Osteoblast (primary cell): Measurements from ENCODE around the gene PTPRD. TPM values are rescaled to one million over a fixed set of nuclear protein-coding genes. Genes with fewer than 3 reads are reported as not detected.

ENCODE experiments used
- DNase-seq: peaks from one replicate; pipeline ENCODE4 v3.0.0; 2011; ENCODE audit warnings: low spot score, mixed read lengths; ENCODE audit not compliant: insufficient read length; ENCODE audit errors: missing footprints
- H2AFZ ChIP-seq: 2 replicates; pipeline ENCODE4 v1.6.0; 2011; ENCODE audit warnings: mild to moderate bottlenecking, low read length
- H3K27ac ChIP-seq: 2 replicates; pipeline ENCODE4 v1.5.1; 2011; ENCODE audit warnings: mild to moderate bottlenecking, low read depth, low read length, moderate library complexity
- H3K27me3 ChIP-seq: 2 replicates; pipeline ENCODE4 v1.6.0; 2012; ENCODE audit warnings: mild to moderate bottlenecking, control low read depth, inconsistent platforms, low read length, moderate library complexity; ENCODE audit not compliant: insufficient read depth
- H3K36me3 ChIP-seq: 2 replicates; pipeline ENCODE4 v1.5.1; 2011; ENCODE audit warnings: mild to moderate bottlenecking, low read length, control low read depth, moderate library complexity; ENCODE audit not compliant: insufficient read depth
- H3K4me1 ChIP-seq: 2 replicates; pipeline ENCODE4 v1.5.1; 2011; ENCODE audit warnings: mild to moderate bottlenecking, low read length, control low read depth, moderate library complexity; ENCODE audit not compliant: insufficient read depth
- H3K4me2 ChIP-seq: 2 replicates; pipeline ENCODE4 v1.6.0; 2011; ENCODE audit warnings: mild to moderate bottlenecking, low read length; ENCODE audit not compliant: insufficient read depth
- H3K4me3 ChIP-seq: fragments of 200-600 bp; sonication (generic); 3 replicates; pipeline ENCODE4 v1.5.1; 2012; ENCODE audit warnings: mild to moderate bottlenecking, low read length, inconsistent platforms; ENCODE audit not compliant: insufficient read depth
- H3K79me2 ChIP-seq: 2 replicates; pipeline ENCODE4 v1.6.0; 2012; ENCODE audit warnings: mild to moderate bottlenecking, low read length, control low read depth, inconsistent platforms; ENCODE audit not compliant: insufficient read depth
- H3K9me3 ChIP-seq: 2 replicates; pipeline ENCODE4 v1.5.1; 2011; ENCODE audit warnings: low read depth, low read length, control low read depth
- H4K20me1 ChIP-seq: 2 replicates; pipeline ENCODE4 v1.6.0; 2012; ENCODE audit warnings: mild to moderate bottlenecking, low read length, control low read depth; ENCODE audit not compliant: insufficient read depth
- total RNA-seq: library from RNA; depleted of rRNA; stranded (reverse); fragments of >200 nt; gene quantifications from 2 replicates; pipeline ENCODE4 v1.2.3, GENCODE V29; 2012
- TF ChIP-seq, protein P1 (sequence below): IDR thresholded peaks from 2 replicates; pipeline ENCODE4 v1.5.1; 2011; ENCODE audit warnings: mild to moderate bottlenecking, low read depth, low read length, moderate library complexity; ENCODE audit errors: extremely low read depth

Gene PTPRD
- total RNA-seq, 1 donor = 23.9 TPM

- no peaks in the 10 kb centered on the region for H3K79me2 ChIP-seq
- TF ChIP-seq, protein P1, sequence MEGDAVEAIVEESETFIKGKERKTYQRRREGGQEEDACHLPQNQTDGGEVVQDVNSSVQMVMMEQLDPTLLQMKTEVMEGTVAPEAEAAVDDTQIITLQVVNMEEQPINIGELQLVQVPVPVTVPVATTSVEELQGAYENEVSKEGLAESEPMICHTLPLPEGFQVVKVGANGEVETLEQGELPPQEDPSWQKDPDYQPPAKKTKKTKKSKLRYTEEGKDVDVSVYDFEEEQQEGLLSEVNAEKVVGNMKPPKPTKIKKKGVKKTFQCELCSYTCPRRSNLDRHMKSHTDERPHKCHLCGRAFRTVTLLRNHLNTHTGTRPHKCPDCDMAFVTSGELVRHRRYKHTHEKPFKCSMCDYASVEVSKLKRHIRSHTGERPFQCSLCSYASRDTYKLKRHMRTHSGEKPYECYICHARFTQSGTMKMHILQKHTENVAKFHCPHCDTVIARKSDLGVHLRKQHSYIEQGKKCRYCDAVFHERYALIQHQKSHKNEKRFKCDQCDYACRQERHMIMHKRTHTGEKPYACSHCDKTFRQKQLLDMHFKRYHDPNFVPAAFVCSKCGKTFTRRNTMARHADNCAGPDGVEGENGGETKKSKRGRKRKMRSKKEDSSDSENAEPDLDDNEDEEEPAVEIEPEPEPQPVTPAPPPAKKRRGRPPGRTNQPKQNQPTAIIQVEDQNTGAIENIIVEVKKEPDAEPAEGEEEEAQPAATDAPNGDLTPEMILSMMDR = no peak
Observed at GRCh38 chr9:9558907-9559306, 1053.9 kb downstream of the PTPRD start.

GRCh38 chr9:9557804-9558334 lies 1054.9 kb downstream of the PTPRD start:
- Histone ChIP-seq H3K9me3 (peaks cover 4% of the 10 kb centered on the region), H3K27ac (no peak overlapping the region), H3K27me3 (no peaks in the 10 kb centered on the region), H3K4me1 (no peaks in the 10 kb centered on the region), H3K79me2 (no peaks in the 10 kb centered on the region), H3K36me3 (no peaks in the 10 kb centered on the region), H3K4me3 (no peak overlapping the region), H4K20me1 (no peaks in the 10 kb centered on the region), H2AFZ (no peak overlapping the region), H3K4me2 (no peak overlapping the region)
- TF ChIP-seq, protein P1 = no peak
- no peak for DNase-seq

More at GRCh38 chr9:9558907-9559306, 1053.9 kb downstream of the PTPRD start:
- Histone ChIP-seq H3K4me2 (no peak overlapping the region), H3K4me1 (no peaks in the 10 kb centered on the region), H3K36me3 (no peaks in the 10 kb centered on the region), H3K27me3 (no peaks in the 10 kb centered on the region), H3K4me3 (no peak overlapping the region), H3K27ac (no peak overlapping the region), H2AFZ (no peak overlapping the region), H4K20me1 (no peaks in the 10 kb centered on the region), H3K9me3 (peaks cover 2% of the 10 kb centered on the region)
- DNase-seq = no peak

- Histone ChIP-seq H3K27me3 (no peaks in the 10 kb centered on the region), H2AFZ (no peak overlapping the region), H3K4me3 (no peak overlapping the region), H3K36me3 (no peaks in the 10 kb centered on the region), H3K9me3 (peaks cover 4% of the 10 kb centered on the region), H3K27ac (no peak overlapping the region), H3K79me2 (no peaks in the 10 kb centered on the region), H3K4me2 (no peak overlapping the region), H4K20me1 (no peaks in the 10 kb centered on the region), H3K4me1 (no peaks in the 10 kb centered on the region)
- DNase-seq = no peak
- TF ChIP-seq, protein P1 = no peak
Observed at GRCh38 chr9:9556865-9557803, 1055.7 kb downstream of the PTPRD start.

GRCh38 chr9:9552665-9553064 lies 1060.1 kb downstream of the PTPRD start:
- TF ChIP-seq, protein P1 = no peak
- Histone ChIP-seq H3K27ac (no peak overlapping the region), H3K4me2 (no peak overlapping the region), H3K4me1 (no peaks in the 10 kb centered on the region), H3K36me3 (no peaks in the 10 kb centered on the region), H2AFZ (no peak overlapping the region), H4K20me1 (no peaks in the 10 kb centered on the region), H3K79me2 (no peaks in the 10 kb centered on the region), H3K27me3 (no peaks in the 10 kb centered on the region), H3K9me3 (peaks cover 2% of the 10 kb centered on the region), H3K4me3 (no peak overlapping the region)
- DNase-seq = no peak
